Chondrocyte (in vitro differentiated cells): ENCODE data around the gene C13orf46. TPM values are rescaled to one million over a fixed set of nuclear protein-coding genes. Genes with fewer than 3 reads are reported as not detected.

Experiments
- DNase-seq: peaks from one replicate; pipeline ENCODE4 v3.0.0; 2021; ENCODE audit warnings: mixed read lengths, low spot score
- H3K27ac Mint-ChIP-seq: one replicate; pipeline ENCODE4 v1.8.0; 2021; ENCODE audit warnings: mild to moderate bottlenecking, moderate library complexity, mixed read lengths; ENCODE audit not compliant: unreplicated experiment
- H3K27me3 Mint-ChIP-seq: 2 replicates; pipeline ENCODE4 v1.8.0; 2021; ENCODE audit warnings: low read depth, mixed read lengths
- H3K36me3 Mint-ChIP-seq: 2 replicates; pipeline ENCODE4 v1.8.0; 2021; ENCODE audit warnings: low read depth, mixed read lengths
- H3K4me1 Mint-ChIP-seq: 2 replicates; pipeline ENCODE4 v1.8.0; 2021; ENCODE audit warnings: low read depth, mild to moderate bottlenecking, mixed read lengths
- H3K4me3 Mint-ChIP-seq: one replicate; pipeline ENCODE4 v1.8.0; 2021; ENCODE audit warnings: mild to moderate bottlenecking, moderate library complexity, mixed read lengths; ENCODE audit not compliant: unreplicated experiment
- H3K9me3 Mint-ChIP-seq: 2 replicates; pipeline ENCODE4 v1.8.0; 2021; ENCODE audit warnings: low read depth, mixed read lengths
- CTCF ChIP-seq: fragments of 200-600 bp; sonication (generic); IDR thresholded peaks from 2 replicates; pipeline ENCODE4 v1.5.0; 2021; ENCODE audit warnings: antibody characterized with exemption, mild to moderate bottlenecking, moderate library complexity
- total RNA-seq: library from RNA; stranded (reverse); gene quantifications from 3 replicates; pipeline ENCODE4 v1.2.1, GENCODE V29; 2021

Gene C13orf46
- total RNA-seq, 1 donor from 2014 or later, result 2.2 TPM

- TF ChIP-seq CTCF, result no peak
- Mint-ChIP-seq H3K4me3 (no peak overlapping the region), H3K9me3 (no peaks in the 10 kb centered on the region), H3K27me3 (no peaks in the 10 kb centered on the region), H3K27ac (no peak overlapping the region), H3K36me3 (peaks cover 32% of the 10 kb centered on the region), H3K4me1 (peaks cover 4% of the 10 kb centered on the region)
- peak; percentile 66 for DNase-seq
These were observed 21.2 kb upstream of the C13orf46 start for GRCh38 chr13:113995051-113995601.

DNA sequence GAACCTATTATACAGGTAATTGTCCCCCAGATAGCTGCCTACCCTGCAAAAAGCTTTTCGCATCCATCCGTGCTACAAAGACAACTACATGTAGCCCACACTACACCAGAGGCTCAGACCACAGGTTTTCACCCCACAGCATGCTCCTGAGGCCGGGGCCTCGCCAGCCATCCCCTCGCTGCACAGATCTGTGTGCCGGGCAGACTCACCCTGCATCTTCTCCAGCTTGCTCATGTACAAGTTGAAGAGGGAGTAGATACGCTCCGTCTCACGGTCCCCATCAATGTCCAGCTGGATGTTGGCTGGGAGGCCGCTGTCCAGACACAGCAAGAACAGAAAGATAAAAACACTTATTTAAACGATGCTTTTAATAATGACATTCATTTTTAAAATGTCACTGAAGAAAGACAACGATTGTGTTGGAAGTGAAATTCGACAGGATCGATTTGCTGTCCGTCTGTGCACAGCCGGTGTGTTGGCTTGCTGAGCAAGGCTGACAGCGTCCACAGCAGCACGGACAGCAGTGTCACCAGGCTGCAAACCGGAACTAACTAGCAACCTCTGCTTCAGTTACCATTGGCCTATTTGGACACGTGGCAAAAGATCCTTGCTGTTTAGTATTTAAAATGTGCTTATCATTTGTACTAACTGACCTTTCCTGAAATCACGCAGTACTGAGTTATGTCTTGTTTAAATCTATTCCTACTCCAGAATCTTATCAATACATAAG, 18.6 kb upstream of the C13orf46 start:
- no peaks in the 10 kb centered on the region for H3K27me3 Mint-ChIP-seq
- no peak for TF ChIP-seq CTCF

GRCh38 chr13:113991676-113992179, 17.9 kb upstream of the C13orf46 start:
- Mint-ChIP-seq H3K9me3 (no peaks in the 10 kb centered on the region), H3K36me3 (peaks cover 34% of the 10 kb centered on the region), H3K4me1 (no peaks in the 10 kb centered on the region), H3K27ac (no peak overlapping the region), H3K4me3 (no peak overlapping the region), H3K27me3 (no peaks in the 10 kb centered on the region)
- no peak for DNase-seq
- TF ChIP-seq CTCF, result no peak

More for the DNA sequence above, 18.6 kb upstream of the C13orf46 start:
- DNase-seq, result peak; percentile 56
- H3K9me3 Mint-ChIP-seq, result no peaks in the 10 kb centered on the region
- no peaks in the 10 kb centered on the region for H3K4me1 Mint-ChIP-seq
- peaks cover 36% of the 10 kb centered on the region for H3K36me3 Mint-ChIP-seq
- H3K4me3 Mint-ChIP-seq, result no peak overlapping the region
- no peak overlapping the region for H3K27ac Mint-ChIP-seq

DNA sequence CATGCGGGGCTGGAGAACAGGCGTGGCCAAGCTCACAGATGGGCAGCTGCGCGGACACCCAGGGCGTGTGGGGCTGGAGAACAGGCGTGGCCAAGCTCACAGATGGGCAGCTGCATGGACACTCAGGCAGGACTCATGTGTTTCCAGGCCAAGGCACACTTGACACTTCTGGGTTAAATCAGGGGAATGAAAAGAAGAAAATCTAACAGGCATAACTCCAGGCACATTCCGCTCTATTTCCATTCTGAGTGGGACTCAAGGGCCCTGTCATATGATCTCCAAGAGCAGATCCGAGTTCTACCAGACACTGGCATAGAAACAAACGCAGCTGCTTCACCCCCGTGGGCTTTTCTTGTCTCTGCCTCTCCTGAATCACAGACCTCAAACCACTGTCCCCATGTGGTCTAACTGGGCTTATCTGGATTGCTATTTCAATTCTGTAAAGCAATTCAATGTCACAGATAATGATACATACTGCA, 17.4 kb upstream of the C13orf46 start:
- no peak for TF ChIP-seq CTCF

GRCh38 chr13:113990321-113990837, 16.5 kb upstream of the C13orf46 start:
- no peak overlapping the region for H3K27ac Mint-ChIP-seq
- no peaks in the 10 kb centered on the region for H3K27me3 Mint-ChIP-seq
- DNase-seq, result peak; percentile 67
- no peak for TF ChIP-seq CTCF
- no peak overlapping the region for H3K4me3 Mint-ChIP-seq
- H3K4me1 Mint-ChIP-seq, result no peaks in the 10 kb centered on the region
- H3K9me3 Mint-ChIP-seq, result no peaks in the 10 kb centered on the region
- H3K36me3 Mint-ChIP-seq, result peaks cover 34% of the 10 kb centered on the region

More for the DNA sequence above, 17.4 kb upstream of the C13orf46 start:
- Mint-ChIP-seq H3K4me3 (no peak overlapping the region), H3K9me3 (no peaks in the 10 kb centered on the region), H3K4me1 (no peaks in the 10 kb centered on the region), H3K27ac (no peak overlapping the region), H3K36me3 (peaks cover 34% of the 10 kb centered on the region), H3K27me3 (no peaks in the 10 kb centered on the region)
- no peak for DNase-seq
